ENCODE results near the gene SLFNL1.

SLFNL1 gene

DNA sequence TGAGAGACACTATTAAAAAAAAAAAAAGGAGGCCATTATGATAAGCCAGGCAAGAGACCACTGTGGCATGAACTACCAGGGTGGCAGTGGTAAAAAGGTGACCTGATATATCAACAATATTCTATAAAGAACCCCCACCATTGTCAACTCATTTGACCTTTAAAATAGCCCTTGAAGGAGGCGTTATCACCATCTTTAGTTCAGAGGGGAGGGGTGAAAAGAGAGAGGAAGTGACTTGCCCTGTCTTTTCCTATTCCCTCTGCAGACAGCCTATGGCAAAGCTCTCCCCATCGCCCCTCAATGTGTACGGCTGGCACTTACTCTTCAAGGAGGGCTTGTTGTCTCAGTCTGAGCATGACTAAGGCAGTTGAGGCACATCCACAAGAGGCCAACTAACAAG, 11.7 kb upstream of the SLFNL1 start:
- TF ChIP-seq POLR2AphosphoS5 (IDR thresholded peaks at IDR 0.05; ENCODE audit: low read depth, low read length) = no peak
- TF ChIP-seq FOXP2 (optimal IDR thresholded peaks at IDR 0.05; ENCODE audit: borderline replicate concordance, extremely low read depth, extremely low read length, insufficient read depth) = no peak
- TF ChIP-seq, protein P1, sequence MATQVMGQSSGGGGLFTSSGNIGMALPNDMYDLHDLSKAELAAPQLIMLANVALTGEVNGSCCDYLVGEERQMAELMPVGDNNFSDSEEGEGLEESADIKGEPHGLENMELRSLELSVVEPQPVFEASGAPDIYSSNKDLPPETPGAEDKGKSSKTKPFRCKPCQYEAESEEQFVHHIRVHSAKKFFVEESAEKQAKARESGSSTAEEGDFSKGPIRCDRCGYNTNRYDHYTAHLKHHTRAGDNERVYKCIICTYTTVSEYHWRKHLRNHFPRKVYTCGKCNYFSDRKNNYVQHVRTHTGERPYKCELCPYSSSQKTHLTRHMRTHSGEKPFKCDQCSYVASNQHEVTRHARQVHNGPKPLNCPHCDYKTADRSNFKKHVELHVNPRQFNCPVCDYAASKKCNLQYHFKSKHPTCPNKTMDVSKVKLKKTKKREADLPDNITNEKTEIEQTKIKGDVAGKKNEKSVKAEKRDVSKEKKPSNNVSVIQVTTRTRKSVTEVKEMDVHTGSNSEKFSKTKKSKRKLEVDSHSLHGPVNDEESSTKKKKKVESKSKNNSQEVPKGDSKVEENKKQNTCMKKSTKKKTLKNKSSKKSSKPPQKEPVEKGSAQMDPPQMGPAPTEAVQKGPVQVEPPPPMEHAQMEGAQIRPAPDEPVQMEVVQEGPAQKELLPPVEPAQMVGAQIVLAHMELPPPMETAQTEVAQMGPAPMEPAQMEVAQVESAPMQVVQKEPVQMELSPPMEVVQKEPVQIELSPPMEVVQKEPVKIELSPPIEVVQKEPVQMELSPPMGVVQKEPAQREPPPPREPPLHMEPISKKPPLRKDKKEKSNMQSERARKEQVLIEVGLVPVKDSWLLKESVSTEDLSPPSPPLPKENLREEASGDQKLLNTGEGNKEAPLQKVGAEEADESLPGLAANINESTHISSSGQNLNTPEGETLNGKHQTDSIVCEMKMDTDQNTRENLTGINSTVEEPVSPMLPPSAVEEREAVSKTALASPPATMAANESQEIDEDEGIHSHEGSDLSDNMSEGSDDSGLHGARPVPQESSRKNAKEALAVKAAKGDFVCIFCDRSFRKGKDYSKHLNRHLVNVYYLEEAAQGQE (IDR thresholded peaks at IDR 0.05; ENCODE audit: insufficient read depth in 1 of 2, low read depth in 2 of 2, low read length in 2 of 2) = no peak
- no peak for TF ChIP-seq SIN3A (IDR thresholded peaks at IDR 0.05; ENCODE audit: borderline replicate concordance, insufficient read depth, low read length)
- no peak for TF ChIP-seq TAF1 (IDR thresholded peaks at IDR 0.05; ENCODE audit: borderline replicate concordance, insufficient read depth, low read length)

DNA sequence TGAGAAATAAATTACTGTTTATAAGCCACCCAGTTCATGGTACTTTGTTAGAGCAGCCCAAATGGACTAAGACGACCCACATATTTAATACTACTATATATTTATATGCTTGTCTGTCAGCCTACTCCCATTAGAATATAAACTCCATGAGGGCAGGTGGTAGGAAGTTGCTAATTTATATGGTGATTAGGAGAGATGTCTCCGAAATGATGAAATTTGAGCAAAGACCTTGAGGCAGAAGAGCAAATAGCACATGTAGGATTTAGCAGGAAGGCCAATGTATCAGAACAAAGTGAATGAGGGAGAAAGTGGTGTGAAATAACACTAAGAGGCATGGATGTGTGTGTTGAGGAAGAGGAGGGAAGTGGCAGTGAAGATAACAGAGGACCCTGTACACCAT, 10.6 kb upstream of the SLFNL1 start:
- no peak for TF ChIP-seq FOXP2 (optimal IDR thresholded peaks at IDR 0.05; ENCODE audit: borderline replicate concordance, extremely low read depth, extremely low read length, insufficient read depth)
- TF ChIP-seq TAF1 (IDR thresholded peaks at IDR 0.05; ENCODE audit: borderline replicate concordance, insufficient read depth, low read length) = no peak
- no peak for TF ChIP-seq SIN3A (IDR thresholded peaks at IDR 0.05; ENCODE audit: borderline replicate concordance, insufficient read depth, low read length)
- TF ChIP-seq, protein P1 (IDR thresholded peaks at IDR 0.05; ENCODE audit: insufficient read depth in 1 of 2, low read depth in 2 of 2, low read length in 2 of 2) = no peak
- TF ChIP-seq POLR2AphosphoS5 (IDR thresholded peaks at IDR 0.05; ENCODE audit: low read depth, low read length) = no peak

DNA sequence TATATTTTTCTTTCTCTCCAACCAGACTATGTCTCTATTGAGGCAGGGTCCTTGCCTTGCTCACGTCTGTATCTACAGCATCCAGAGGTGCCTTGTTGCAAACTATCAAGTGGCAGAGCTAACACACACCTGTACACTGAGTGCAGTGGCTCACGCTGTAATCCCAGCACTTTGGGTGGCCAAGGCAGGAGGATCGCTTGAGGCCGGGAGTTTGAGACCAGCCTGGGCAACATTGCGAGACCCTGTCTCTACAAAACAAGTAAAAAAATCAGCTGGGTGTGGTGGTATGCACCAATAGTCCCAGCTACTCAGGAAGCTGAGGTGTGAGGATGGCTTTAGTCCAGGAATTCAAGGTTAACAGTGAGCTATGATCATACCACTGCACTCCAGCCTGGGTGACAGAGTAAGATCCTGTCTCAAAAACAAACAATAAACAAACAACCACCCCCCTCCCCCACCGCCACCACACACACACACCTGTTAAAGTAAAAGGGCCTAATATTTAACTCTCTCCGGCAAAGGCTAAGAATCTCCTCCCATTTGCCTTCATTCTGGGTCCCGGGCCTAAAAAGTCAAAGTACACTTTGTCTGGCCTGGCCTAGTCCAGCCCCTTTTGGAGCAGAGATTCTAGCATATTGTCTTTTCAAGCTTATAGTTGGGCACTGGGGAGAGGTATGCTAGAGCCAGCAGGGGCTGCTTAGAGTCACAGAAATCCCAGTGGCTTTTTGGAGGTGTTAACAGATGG, 9.5 kb upstream of the SLFNL1 start:
- TF ChIP-seq, protein P1 (IDR thresholded peaks at IDR 0.05; ENCODE audit: insufficient read depth in 1 of 2, low read depth in 2 of 2, low read length in 2 of 2) = no peak

DNA sequence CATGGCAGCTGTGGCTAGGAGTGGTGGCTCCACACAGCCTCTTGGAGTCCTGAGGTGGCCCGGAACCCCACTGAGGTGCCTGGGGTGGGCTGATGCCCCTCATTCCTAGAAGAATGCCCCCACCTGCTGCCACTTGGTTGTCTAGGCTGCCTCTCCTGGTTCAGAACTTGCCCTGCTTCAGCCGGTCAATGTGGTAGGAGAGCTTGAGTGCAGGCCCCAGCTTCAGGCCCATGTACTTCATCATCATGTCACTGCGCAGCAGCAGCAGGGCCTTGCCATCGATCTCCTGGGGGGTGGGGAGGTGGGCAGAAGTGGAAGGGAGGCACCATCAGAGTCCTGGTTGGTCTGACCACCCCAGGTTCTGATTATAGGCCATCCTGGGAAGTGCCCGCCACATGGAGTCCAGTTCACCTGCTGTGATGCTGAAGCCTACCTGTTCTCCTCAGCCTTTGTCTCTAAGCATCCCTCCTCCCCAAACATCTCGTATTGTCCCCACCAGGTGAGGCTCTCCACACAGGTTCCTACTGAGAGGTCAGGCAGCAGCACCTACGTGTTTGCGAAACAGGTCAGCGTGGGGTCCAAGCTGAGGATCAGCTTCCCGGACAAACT, 6.6 kb upstream of the SLFNL1 start:
- no peak for TF ChIP-seq TAF1 (IDR thresholded peaks at IDR 0.05; ENCODE audit: borderline replicate concordance, insufficient read depth, low read length)

DNA sequence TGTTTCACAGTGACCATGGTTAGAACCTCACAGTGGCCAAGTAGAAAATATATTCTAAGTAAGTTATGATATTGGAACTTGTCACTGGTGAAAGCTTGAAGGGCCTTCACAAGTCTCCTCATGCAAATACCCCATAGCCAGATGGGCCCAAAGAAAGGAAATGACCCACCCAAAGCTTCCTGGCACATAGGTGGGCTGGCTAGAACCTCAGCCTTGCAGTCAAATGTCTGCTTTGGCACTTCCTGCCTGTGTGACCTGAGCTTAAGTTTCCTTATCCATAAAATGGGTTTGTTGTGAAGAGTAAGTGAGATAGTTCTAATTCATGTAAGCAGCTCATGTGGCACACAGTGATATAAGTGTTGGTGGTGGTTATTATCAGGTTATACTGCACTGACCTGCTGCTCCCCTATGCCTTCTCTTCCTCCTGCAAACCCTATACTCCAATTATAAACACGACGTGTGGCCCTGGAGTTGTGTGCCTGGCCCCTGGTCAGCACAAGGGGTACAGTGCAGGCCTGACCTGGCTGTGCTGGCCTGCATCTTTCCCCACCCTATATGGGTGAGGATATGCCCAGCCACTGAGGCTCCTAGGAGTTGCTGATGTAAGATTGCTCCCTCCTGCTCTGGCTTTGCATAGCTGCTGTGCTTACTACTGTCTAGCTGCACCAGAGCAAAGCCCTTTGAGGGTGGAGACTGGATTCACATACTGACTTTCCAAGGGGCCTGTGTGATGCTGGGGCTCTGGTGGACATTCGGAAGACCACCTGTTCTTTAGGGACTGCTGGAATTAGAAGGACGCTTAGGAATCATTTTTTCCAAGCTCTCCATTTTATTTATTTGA, 4.7 kb upstream of the SLFNL1 start:
- TF ChIP-seq SIN3A (IDR thresholded peaks at IDR 0.05; ENCODE audit: borderline replicate concordance, insufficient read depth, low read length) = no peak
- TF ChIP-seq, protein P1 (IDR thresholded peaks at IDR 0.05; ENCODE audit: insufficient read depth in 1 of 2, low read depth in 2 of 2, low read length in 2 of 2) = no peak
- no peak; the same call in 1 of the 2 replicates for TF ChIP-seq POLR2AphosphoS5 (IDR thresholded peaks at IDR 0.05; ENCODE audit: low read depth, low read length)
- TF ChIP-seq TAF1 (IDR thresholded peaks at IDR 0.05; ENCODE audit: borderline replicate concordance, insufficient read depth, low read length) = no peak
- no peak for TF ChIP-seq FOXP2 (optimal IDR thresholded peaks at IDR 0.05; ENCODE audit: borderline replicate concordance, extremely low read depth, extremely low read length, insufficient read depth)
